LHCN-M2 (cell line): ENCODE data around the gene SPNS1. TPM values are rescaled to one million over a fixed set of nuclear protein-coding genes. Genes with fewer than 3 reads are reported as not detected.
"Not testable (repeated sequence)": the region's sequence is repeated elsewhere in the genome, so short reads cannot be mapped to it uniquely, and the experiment has no call there.

Experiments
- DNase-seq: peaks from one replicate; pipeline ENCODE4 v3.0.0-alpha.2; 2012; ENCODE audit warnings: low read depth
- total RNA-seq: library from RNA; depleted of rRNA; stranded (reverse); fragments of >200 nt; gene quantifications from 2 replicates; pipeline ENCODE4 v1.2.3, GENCODE V29; 2014

The SPNS1 gene
- total RNA-seq, 1 experiment from 2014 or later: 26.1 TPM

GRCh38 chr16:28958216-28958615 is 16.4 kb upstream of the SPNS1 start:
- no peak for DNase-seq

GRCh38 chr16:28958836-28959235 is 15.7 kb upstream of the SPNS1 start:
- DNase-seq: no peak

GRCh38 chr16:28964072-28964471 is 10.5 kb upstream of the SPNS1 start:
- DNase-seq: no peak

- DNase-seq: no peak
Measured at GRCh38 chr16:28964496-28964895, 10.1 kb upstream of the SPNS1 start.

GRCh38 chr16:28967156-28967555 is 7.4 kb upstream of the SPNS1 start:
- no peak for DNase-seq

- not testable (repeated sequence) for DNase-seq
Measured at GRCh38 chr16:28969696-28970095, 4.9 kb upstream of the SPNS1 start.

- DNase-seq: peak; percentile 72
Measured at GRCh38 chr16:28974007-28974436, 556 bp upstream of the SPNS1 start.

- no peak for DNase-seq
Measured at GRCh38 chr16:28975158-28975599, 601 bp downstream of the SPNS1 start.

- DNase-seq: no peak
Measured at GRCh38 chr16:28977703-28978662, 3.4 kb downstream of the SPNS1 start.

GRCh38 chr16:28980330-28980729 is 5.8 kb downstream of the SPNS1 start:
- not testable (repeated sequence) for DNase-seq

- DNase-seq: no peak
Measured at GRCh38 chr16:28980929-28981328, 6.4 kb downstream of the SPNS1 start.

GRCh38 chr16:28981517-28981916 is 6.9 kb downstream of the SPNS1 start:
- peak; percentile 10 for DNase-seq

GRCh38 chr16:28982418-28982817 is 7.8 kb downstream of the SPNS1 start:
- no peak for DNase-seq

- no peak for DNase-seq
Measured at GRCh38 chr16:28982949-28983348, 8.4 kb downstream of the SPNS1 start.

- DNase-seq: no peak
Measured at GRCh38 chr16:28983644-28984043, 9.1 kb downstream of the SPNS1 start.

- DNase-seq: no peak
Measured at GRCh38 chr16:28984091-28984490, 9.5 kb downstream of the SPNS1 start.

GRCh38 chr16:28984619-28985135 is 10.1 kb downstream of the SPNS1 start, which contains the start of gene LAT:
TSS of gene LAT (plus strand) at chr16:28985052. CDS start at chr16:28985418, 366 bp downstream.
- no peak for DNase-seq

GRCh38 chr16:28985211-28986041 is 10.8 kb downstream of the SPNS1 start:
- no peak for DNase-seq

GRCh38 chr16:28986046-28986445 is 11.5 kb downstream of the SPNS1 start:
- no peak for DNase-seq

GRCh38 chr16:28986492-28986891 is 11.9 kb downstream of the SPNS1 start:
- DNase-seq: no peak

- no peak for DNase-seq
Measured at GRCh38 chr16:28987170-28987853, 12.7 kb downstream of the SPNS1 start.
